ENCODE data around the gene CCDC69.

DNA sequence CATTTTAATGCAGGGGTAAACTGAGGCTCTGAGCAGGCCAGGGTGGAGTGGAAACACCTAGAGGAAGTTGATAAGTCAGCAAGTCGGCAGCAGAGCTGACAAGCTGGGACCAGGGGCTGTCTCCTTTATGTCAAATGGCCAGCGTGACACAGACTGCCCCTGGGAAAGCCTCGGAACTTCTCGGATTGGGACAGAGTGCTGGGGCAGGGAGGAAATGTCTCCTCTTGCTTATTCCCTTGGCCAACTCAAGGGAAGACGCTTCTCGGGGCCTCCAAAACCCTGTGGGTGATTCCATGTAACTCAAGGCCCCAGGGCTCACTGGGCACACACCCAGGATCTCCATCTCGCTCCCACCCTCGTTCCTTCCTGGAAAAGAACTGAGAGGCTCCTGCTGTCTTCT, 40.9 kb downstream of the CCDC69 start:
- TF ChIP-seq, protein P1, sequence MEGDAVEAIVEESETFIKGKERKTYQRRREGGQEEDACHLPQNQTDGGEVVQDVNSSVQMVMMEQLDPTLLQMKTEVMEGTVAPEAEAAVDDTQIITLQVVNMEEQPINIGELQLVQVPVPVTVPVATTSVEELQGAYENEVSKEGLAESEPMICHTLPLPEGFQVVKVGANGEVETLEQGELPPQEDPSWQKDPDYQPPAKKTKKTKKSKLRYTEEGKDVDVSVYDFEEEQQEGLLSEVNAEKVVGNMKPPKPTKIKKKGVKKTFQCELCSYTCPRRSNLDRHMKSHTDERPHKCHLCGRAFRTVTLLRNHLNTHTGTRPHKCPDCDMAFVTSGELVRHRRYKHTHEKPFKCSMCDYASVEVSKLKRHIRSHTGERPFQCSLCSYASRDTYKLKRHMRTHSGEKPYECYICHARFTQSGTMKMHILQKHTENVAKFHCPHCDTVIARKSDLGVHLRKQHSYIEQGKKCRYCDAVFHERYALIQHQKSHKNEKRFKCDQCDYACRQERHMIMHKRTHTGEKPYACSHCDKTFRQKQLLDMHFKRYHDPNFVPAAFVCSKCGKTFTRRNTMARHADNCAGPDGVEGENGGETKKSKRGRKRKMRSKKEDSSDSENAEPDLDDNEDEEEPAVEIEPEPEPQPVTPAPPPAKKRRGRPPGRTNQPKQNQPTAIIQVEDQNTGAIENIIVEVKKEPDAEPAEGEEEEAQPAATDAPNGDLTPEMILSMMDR (IDR thresholded peaks at IDR 0.05) = no peak
- no peak for TF ChIP-seq POLR2A (IDR thresholded peaks at IDR 0.05)
